ENCODE data around the gene PMS1. TPM values are rescaled to one million over a fixed set of nuclear protein-coding genes. Genes with fewer than 3 reads are reported as not detected.

Gene PMS1
- total and polyA plus RNA-seq, 2 donors (not counting 3 experiments of a cell fraction or from before 2014, with no cell fraction given) = 6.6 to 27.8 TPM

DNA sequence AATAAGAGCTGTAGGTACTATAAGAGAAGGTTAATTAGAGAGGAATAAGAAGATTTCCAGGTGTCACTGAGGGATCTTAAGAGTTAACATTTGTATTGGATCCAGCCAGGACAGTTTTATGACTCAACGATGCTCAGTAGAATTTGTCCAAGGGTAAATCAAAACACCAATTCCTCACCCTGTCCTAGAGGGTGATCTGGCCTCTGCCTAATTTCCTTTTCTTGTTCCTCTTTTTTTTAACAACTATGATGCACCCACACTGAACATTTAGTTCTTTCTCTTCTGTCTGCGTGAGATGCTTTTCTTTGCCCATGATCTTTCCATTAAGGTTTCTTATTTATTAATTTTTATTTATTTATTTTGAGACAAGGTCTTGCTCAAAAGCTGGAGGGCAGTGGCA, 92.0 kb downstream of the PMS1 start:
- ChIA-PET POLR2A (no interaction called here), CTCF (interaction anchor here (1.0 kb wide), 1 partner anchor 39 kb away, joined by 3 read pairs; no protein-coding TSS in a partner anchor)
- Histone ChIP-seq H2AFZ (ENCODE audit: low read depth, low read length) (no peak overlapping the region), H3K4me1 (ENCODE audit: control insufficient read depth, extremely low read depth, insufficient read depth, low read length) (peaks cover 3% of the 10 kb centered on the region), H4K20me1 (replicated peaks; ENCODE audit: control insufficient read depth, extremely low read depth, insufficient read depth, low read length) (no peaks in the 10 kb centered on the region), H3K9me1 (replicated peaks; ENCODE audit: control insufficient read depth, extremely low read depth, insufficient read depth, low read length) (no peaks in the 10 kb centered on the region), H3K36me3 (ENCODE audit: control insufficient read depth in 2 of 2, extremely low read depth in 1 of 2, insufficient read depth in 2 of 2, low read length in 2 of 2) (no peaks in the 10 kb centered on the region), H3K4me3 (replicated peaks in 1 of 3; ENCODE audit: insufficient read depth in 1 of 3, low read depth in 1 of 3, low read length in 3 of 3) (no peak overlapping the region), H3K27me3 (ENCODE audit: control insufficient read depth in 2 of 2, insufficient read depth in 2 of 2, low read length in 2 of 2) (no peaks in the 10 kb centered on the region), H3K9ac (replicated peaks; ENCODE audit: extremely low read depth, insufficient read depth, low read length) (no peak overlapping the region), H3K4me2 (ENCODE audit: insufficient read depth, low read length) (no peak overlapping the region), H3K79me2 (ENCODE audit: control insufficient read depth, insufficient read depth, low read length) (no peaks in the 10 kb centered on the region), H3K9me3 (replicated peaks; ENCODE audit: control insufficient read depth, insufficient read depth, low read length) (no peaks in the 10 kb centered on the region), H3K27ac (ENCODE audit: insufficient read depth, low read depth, low read length) (no peak overlapping the region)
- intact Hi-C loops (cut with micrococcal nuclease) = no loop called here
- no peak for DNase-seq (ENCODE audit: low read depth, low spot score)
- dilution Hi-C loops (cut with MboI; ENCODE audit: extremely low pct_ligation_motif_present, low sequenced_read_pairs) = no loop called here
- TF ChIP-seq MYC (IDR thresholded peaks at IDR 0.05; ENCODE audit: low read depth, low read length) (no peak), JUN (IDR thresholded peaks at IDR 0.05; ENCODE audit: borderline replicate concordance, insufficient read depth, insufficient read length, low read depth) (no peak), GATA2 (IDR thresholded peaks at IDR 0.05; ENCODE audit: insufficient read depth, insufficient read length, low read depth, low read length) (no peak), EZH2 (IDR thresholded peaks at IDR 0.05; ENCODE audit: borderline replicate concordance, low read depth, low read length, severe bottlenecking) (no peak), POLR2AphosphoS5 (IDR thresholded peaks at IDR 0.05; ENCODE audit: insufficient read depth, low read depth, low read length) (no peak), CTCF (IDR thresholded peaks at IDR 0.05; ENCODE audit: extremely low read depth in 1 of 2, insufficient read depth in 1 of 2, low read depth in 1 of 2, low read length in 2 of 2) (no peak), MAX (IDR thresholded peaks at IDR 0.05; ENCODE audit: insufficient read depth, insufficient read length) (no peak), POLR2A (IDR thresholded peaks at IDR 0.05; ENCODE audit: low read depth, low read length) (no peak), FOS (IDR thresholded peaks at IDR 0.05; ENCODE audit: borderline replicate concordance, insufficient read depth, low read length) (no peak)
- BruUV-seq (replicated peaks) = no TSS peak
- FAIRE-seq = no peak

Measured in endothelial cell of umbilical vein (primary cell).